Activated CD8-positive, alpha-beta T cell treated with anti-CD3 and anti-CD28 coated beads for 36 hours (primary cell): ENCODE measurements around the gene BEGAIN. TPM values are rescaled to one million over a fixed set of nuclear protein-coding genes. Genes with fewer than 3 reads are reported as not detected.

Experiments used
- ATAC-seq: fragments of 200-7000 bp; cut with Tn5 transposase; one replicate; pipeline ENCODE4 v1.10.0; 2021; ENCODE audit warnings: mild to moderate bottlenecking, moderate library complexity
- CTCF ChIA-PET: fragments of 350-600 bp; sonication (Branson Sonifier 250); formaldehyde crosslinking; loops from one replicate; lab custom pipeline; 2021; ENCODE audit warnings: antibody characterized with exemption; lab: Charles Lee
- POLR2A ChIA-PET: fragments of 350-600 bp; sonication (Branson Sonifier 250); formaldehyde crosslinking; loops from one replicate; lab custom pipeline; 2021; ENCODE audit warnings: antibody characterized with exemption; lab: Charles Lee
- DNase-seq: peaks from one replicate; pipeline ENCODE4 v3.0.0-alpha.2; 2020
- H3K27ac Mint-ChIP-seq: one replicate; pipeline ENCODE4 v1.8.0; 2021; ENCODE audit warnings: mild to moderate bottlenecking, mixed read lengths
- H3K27me3 Mint-ChIP-seq: one replicate; pipeline ENCODE4 v1.8.0; 2021; ENCODE audit warnings: mixed read lengths
- H3K36me3 Mint-ChIP-seq: one replicate; pipeline ENCODE4 v1.8.0; 2021; ENCODE audit warnings: low read depth, mixed read lengths
- H3K4me1 Mint-ChIP-seq: one replicate; pipeline ENCODE4 v1.8.0; 2021; ENCODE audit warnings: low read depth, mixed read lengths
- H3K4me3 Mint-ChIP-seq: one replicate; pipeline ENCODE4 v1.8.0; 2021; ENCODE audit warnings: mild to moderate bottlenecking, moderate library complexity, mixed read lengths
- H3K9me3 Mint-ChIP-seq: one replicate; pipeline ENCODE4 v1.8.0; 2021; ENCODE audit warnings: mixed read lengths
- intact Hi-C: fragments of 100-400 bp; cut with micrococcal nuclease; formaldehyde crosslinking; loops from one replicate; pipeline ENCODE4 v1.10.0; 2022
- total RNA-seq, 2 experiments: library from RNA; stranded (reverse); gene quantifications; one replicate each; pipeline ENCODE4 v1.2.3, GENCODE V29; 2021
- TF ChIP-seq, protein P1 (sequence below): fragments of 200-600 bp; IDR thresholded peaks from one replicate; pipeline ENCODE4 v1.8.0; 2022; ENCODE audit warnings: antibody characterized with exemption, mild to moderate bottlenecking

BEGAIN gene
- total RNA-seq, 2 experiments from 2014 or later, result 5.5 to 6.0 TPM

DNA sequence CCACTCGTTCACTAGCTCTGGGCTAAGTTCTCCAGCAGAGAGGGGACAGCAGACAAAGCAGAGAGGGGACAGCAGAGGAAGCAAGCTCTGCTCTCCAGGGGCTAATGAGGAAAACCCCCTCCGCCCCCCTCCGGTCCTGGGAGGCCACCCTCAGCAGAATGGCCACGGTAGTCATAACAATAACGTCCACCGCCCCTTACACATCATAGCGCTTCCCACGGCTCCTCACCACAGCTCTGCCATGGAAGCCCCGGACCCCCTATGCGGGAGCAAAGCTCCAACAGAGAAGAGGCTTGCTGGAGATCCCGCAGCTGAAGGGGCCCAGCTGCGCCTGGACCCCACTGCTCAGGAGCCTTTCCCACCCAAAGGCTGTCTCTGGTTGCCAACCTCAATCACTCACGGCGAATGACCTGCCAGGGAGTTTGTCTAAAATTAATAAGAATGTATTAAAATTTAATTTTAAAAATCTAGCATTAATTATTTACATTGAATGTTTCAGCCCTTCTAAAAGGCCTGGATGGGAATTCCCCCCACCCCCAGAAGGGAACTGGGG is 17.4 kb downstream of the BEGAIN start:
- Mint-ChIP-seq H3K9me3 (no peaks in the 10 kb centered on the region), H3K4me3 (no peak overlapping the region), H3K27ac (no peak overlapping the region), H3K36me3 (no peaks in the 10 kb centered on the region), H3K4me1 (peaks cover 8% of the 10 kb centered on the region), H3K27me3 (peaks cover 21% of the 10 kb centered on the region)
- no peak for DNase-seq
- POLR2A ChIA-PET, result interaction anchor here (0.6 to 1.2 kb wide), 2 partner anchors 10 to 199 kb away, joined by 3 read pairs; no protein-coding TSS in a partner anchor
- ATAC-seq, result no peak
- TF ChIP-seq, protein P1, sequence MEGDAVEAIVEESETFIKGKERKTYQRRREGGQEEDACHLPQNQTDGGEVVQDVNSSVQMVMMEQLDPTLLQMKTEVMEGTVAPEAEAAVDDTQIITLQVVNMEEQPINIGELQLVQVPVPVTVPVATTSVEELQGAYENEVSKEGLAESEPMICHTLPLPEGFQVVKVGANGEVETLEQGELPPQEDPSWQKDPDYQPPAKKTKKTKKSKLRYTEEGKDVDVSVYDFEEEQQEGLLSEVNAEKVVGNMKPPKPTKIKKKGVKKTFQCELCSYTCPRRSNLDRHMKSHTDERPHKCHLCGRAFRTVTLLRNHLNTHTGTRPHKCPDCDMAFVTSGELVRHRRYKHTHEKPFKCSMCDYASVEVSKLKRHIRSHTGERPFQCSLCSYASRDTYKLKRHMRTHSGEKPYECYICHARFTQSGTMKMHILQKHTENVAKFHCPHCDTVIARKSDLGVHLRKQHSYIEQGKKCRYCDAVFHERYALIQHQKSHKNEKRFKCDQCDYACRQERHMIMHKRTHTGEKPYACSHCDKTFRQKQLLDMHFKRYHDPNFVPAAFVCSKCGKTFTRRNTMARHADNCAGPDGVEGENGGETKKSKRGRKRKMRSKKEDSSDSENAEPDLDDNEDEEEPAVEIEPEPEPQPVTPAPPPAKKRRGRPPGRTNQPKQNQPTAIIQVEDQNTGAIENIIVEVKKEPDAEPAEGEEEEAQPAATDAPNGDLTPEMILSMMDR, result no peak
- intact Hi-C loops, result no loop called here
- CTCF ChIA-PET, result interaction anchor here (1.3 kb wide), 1 partner anchor 45 kb away, joined by 5 read pairs; no protein-coding TSS in a partner anchor

DNA sequence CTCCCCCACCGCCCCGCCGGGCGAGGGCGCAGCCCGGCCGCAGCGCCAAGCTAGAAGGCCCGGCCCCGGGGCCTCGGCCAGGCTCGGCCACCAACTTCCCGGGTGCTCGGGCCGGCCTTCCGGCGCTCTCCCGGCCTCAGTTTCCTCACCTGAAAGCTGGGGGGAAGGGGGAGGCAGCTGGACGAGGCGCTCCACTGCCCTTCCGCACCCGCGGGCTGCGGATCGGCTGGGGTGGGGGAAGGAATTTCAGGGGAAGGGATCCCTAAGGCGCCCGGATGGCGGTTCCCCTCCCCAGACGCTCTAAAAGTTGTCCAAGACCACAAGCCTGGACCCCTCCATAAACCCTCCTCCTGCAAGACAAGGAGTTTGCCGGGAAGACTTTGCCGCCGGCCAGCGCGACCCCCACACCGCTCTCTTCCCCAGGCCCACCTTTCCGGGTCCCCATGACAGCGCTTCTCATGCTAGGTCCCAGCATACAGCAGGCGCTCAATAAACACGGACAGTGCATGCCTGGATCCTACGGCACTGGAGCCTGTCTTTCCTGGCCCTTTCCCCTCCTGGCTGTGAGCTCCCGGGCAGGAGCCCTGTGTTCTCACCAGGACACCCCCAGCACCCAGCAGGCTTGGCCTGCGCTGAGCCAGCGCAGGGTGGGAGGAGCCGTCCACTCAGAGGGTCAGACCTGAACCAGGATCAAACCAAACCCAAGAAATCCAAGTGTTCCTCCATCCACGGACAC is 18.1 kb downstream of the BEGAIN start:
- TF ChIP-seq, protein P1, result no peak
- Mint-ChIP-seq H3K27ac (no peak overlapping the region), H3K4me1 (peaks cover 8% of the 10 kb centered on the region), H3K36me3 (no peaks in the 10 kb centered on the region), H3K4me3 (peak overlapping the region; percentile 12), H3K27me3 (peaks cover 21% of the 10 kb centered on the region), H3K9me3 (no peaks in the 10 kb centered on the region)
- ATAC-seq (no peak), DNase-seq (no peak)
- POLR2A ChIA-PET, result interaction anchor here (0.6 to 1.2 kb wide), 2 partner anchors 11 to 198 kb away, joined by 3 read pairs; no protein-coding TSS in a partner anchor
- CTCF ChIA-PET, result interaction anchor here (1.1 to 1.3 kb wide), 2 partner anchors 44 to 76 kb away, joined by 5 read pairs; no protein-coding TSS in a partner anchor
- intact Hi-C loops, result no loop called here

DNA sequence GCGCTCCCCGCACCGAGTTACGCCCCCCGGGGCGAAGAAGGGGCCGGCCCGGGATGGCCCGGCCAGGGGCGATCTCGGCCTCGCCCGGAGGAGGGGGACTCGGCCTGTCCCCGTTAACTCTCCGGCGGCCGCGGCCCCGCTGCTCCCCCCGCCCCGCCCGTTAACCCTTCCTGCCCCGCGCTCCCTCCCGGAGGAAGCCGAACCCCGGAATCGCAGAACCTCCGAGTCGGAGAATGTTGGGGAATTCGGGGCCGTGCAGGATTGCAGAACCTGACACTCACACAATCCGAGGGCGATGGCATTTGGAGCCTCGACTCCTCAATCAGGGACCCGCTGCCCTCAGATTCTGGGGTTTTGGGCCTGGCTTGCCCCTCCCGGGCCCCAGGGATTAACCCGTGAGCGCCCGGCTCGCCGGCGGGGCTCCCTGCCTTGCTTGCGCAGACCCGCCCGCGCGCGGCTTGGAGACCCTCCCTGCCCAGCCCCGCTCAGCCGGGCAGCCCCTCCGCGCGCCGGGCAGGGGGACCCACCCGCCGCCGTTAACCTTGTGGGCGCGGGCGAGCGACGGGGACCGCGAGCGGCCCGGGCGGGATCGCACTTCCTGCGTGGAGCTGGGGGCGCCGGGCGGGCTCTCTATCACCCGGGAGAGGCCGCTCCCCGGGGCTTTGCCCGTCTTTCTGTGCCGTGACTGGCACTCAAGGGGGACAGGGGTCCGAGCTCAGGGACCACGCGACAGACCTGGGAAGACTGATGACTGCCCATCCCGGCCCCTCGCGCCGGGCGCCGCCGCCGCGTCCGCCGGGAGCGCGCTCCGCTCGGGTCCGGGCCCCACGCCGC is 18.8 kb downstream of the BEGAIN start:
- ChIA-PET CTCF (interaction anchor here (1.1 to 1.3 kb wide), 2 partner anchors 43 to 77 kb away, joined by 5 read pairs; no protein-coding TSS in a partner anchor), POLR2A (interaction anchor here (1.2 kb wide), 1 partner anchor 12 kb away, joined by 3 read pairs; no protein-coding TSS in a partner anchor)
- intact Hi-C loops, result no loop called here
- DNase-seq, result no peak
- peaks cover 22% of the 10 kb centered on the region for H3K27me3 Mint-ChIP-seq
- no peaks in the 10 kb centered on the region for H3K9me3 Mint-ChIP-seq
- no peaks in the 10 kb centered on the region for H3K36me3 Mint-ChIP-seq
- no peak overlapping the region for H3K4me3 Mint-ChIP-seq
- TF ChIP-seq, protein P1, result no peak
- peaks cover 8% of the 10 kb centered on the region for H3K4me1 Mint-ChIP-seq
- no peak for ATAC-seq
- no peak overlapping the region for H3K27ac Mint-ChIP-seq

DNA sequence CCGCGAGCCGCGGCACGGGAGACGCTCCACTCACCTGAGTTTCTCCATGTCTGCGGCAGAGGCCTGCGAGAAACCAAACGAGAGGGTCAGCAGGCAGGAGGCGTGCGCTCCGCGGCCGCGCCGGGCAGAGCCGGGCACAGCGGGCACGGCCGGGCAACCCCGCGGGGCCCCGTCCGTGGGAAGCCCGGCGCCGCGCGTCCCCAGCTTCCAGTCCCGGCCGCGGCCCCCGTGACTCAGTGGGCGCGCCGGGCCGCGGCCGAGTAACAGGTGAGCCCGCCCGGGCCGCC is 19.4 kb downstream of the BEGAIN start:
- Mint-ChIP-seq H3K4me3 (no peak overlapping the region), H3K27ac (no peak overlapping the region), H3K27me3 (peaks cover 21% of the 10 kb centered on the region), H3K9me3 (no peaks in the 10 kb centered on the region), H3K4me1 (peaks cover 8% of the 10 kb centered on the region), H3K36me3 (no peaks in the 10 kb centered on the region)
- DNase-seq, result no peak
- intact Hi-C loops, result no loop called here
- CTCF ChIA-PET, result no interaction called here
- ATAC-seq, result no peak
- POLR2A ChIA-PET, result no interaction called here
- TF ChIP-seq, protein P1, result no peak
